Nephron (organoid): ENCODE results near the gene TAAR1.
"Not testable (repeated sequence)": the region's sequence is repeated elsewhere in the genome, so short reads cannot be mapped to it uniquely, and the experiment has no call there.

Experiments
- H3K27ac Mint-ChIP-seq, 3 experiments: 2 replicates each; pipeline ENCODE4 v1.8.0; 2020; ENCODE audit warnings: mixed read lengths in 3 of 3, mild to moderate bottlenecking in 2 of 3, moderate library complexity in 1 of 3
- H3K27me3 Mint-ChIP-seq: 2 replicates; pipeline ENCODE4 v1.8.0; 2021; ENCODE audit warnings: low read depth, mild to moderate bottlenecking, moderate library complexity, mixed read lengths
- H3K36me3 Mint-ChIP-seq: 2 replicates; pipeline ENCODE4 v1.8.0; 2020; ENCODE audit warnings: low read depth, mixed read lengths
- H3K4me1 Mint-ChIP-seq: 2 replicates; pipeline ENCODE4 v1.8.0; 2020; ENCODE audit warnings: mixed read lengths
- H3K4me3 Mint-ChIP-seq, 3 experiments: 2 replicates each; pipeline ENCODE4 v1.8.0; 2020; ENCODE audit warnings: mild to moderate bottlenecking in 3 of 3, mixed read lengths in 3 of 3, moderate library complexity in 2 of 3
- H3K9me3 Mint-ChIP-seq: 2 replicates; pipeline ENCODE4 v1.8.0; 2020; ENCODE audit warnings: mixed read lengths
- TF ChIP-seq, protein P1 (sequence below), 3 experiments: fragments of 200-600 bp; sonication (generic); IDR thresholded peaks; one replicate each; pipeline ENCODE4 v1.5.0; 2021; ENCODE audit warnings: antibody characterized with exemption in 3 of 3; ENCODE audit not compliant: unreplicated experiment in 3 of 3

Gene TAAR1

DNA sequence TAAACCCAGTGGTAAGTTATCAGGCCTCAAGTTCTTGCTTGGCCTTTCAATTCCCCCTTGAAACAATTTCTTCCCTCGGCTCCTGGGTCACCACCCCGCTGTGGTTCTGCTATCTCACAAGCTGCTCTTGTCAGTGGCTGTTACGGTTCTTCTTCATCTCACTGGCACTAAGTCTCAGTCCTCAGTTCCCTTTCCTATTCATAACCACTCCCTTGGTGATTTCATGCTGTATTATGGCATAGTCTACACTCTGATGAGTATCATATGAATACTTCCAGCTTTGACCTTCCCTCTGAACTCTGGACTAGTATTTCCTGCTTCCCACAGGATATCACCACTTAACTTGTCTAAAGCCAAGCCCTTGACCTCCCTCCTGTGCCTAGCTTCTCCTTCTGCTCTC lies 7.9 kb downstream of the TAAR1 start:
- Mint-ChIP-seq H3K27ac (no peak overlapping the region), H3K4me1 (no peaks in the 10 kb centered on the region), H3K27me3 (no peaks in the 10 kb centered on the region), H3K4me3 (no peak overlapping the region), H3K36me3 (no peaks in the 10 kb centered on the region), H3K9me3 (no peaks in the 10 kb centered on the region)
- TF ChIP-seq, protein P1, sequence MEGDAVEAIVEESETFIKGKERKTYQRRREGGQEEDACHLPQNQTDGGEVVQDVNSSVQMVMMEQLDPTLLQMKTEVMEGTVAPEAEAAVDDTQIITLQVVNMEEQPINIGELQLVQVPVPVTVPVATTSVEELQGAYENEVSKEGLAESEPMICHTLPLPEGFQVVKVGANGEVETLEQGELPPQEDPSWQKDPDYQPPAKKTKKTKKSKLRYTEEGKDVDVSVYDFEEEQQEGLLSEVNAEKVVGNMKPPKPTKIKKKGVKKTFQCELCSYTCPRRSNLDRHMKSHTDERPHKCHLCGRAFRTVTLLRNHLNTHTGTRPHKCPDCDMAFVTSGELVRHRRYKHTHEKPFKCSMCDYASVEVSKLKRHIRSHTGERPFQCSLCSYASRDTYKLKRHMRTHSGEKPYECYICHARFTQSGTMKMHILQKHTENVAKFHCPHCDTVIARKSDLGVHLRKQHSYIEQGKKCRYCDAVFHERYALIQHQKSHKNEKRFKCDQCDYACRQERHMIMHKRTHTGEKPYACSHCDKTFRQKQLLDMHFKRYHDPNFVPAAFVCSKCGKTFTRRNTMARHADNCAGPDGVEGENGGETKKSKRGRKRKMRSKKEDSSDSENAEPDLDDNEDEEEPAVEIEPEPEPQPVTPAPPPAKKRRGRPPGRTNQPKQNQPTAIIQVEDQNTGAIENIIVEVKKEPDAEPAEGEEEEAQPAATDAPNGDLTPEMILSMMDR (IDR thresholded peaks at IDR 0.05; ENCODE audit: unreplicated experiment in 3 of 3), result no peak

DNA sequence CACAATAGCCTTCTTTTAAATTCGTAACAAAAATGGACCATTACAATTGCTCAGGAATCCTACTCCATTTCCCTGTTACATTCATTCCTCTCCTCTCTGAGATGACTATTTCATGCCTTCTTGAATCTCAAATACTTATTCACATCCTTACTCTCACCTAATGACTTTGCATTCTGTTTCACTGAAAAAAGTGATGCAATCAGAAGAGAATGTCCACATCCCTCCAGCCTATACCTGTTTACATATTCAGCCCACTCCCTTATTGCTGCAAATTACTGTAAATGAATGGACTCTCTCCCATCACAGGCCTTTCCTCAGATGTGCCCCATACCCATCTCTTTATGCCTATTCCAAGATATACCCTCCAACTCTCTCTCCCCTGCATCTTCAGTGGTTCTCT lies 8.6 kb downstream of the TAAR1 start:
- no peak overlapping the region for H3K4me3 Mint-ChIP-seq

DNA sequence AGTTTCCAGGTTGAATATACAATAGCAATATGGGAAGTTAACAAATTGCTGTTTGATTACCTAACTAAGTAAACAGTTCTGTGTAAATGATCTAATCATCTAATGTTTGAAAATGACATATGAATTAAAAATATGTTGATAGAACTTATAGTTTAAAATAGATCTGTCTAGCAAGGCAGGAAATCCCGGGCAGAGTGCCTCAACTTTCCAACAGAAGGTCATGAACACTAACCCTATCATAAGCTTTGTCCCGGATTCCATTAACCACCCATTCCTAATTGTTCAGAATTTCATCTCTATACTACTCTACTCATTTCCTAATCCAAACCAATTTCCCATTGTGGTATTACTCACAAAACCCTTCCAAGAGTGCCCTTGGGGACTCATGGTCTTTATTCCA lies 10.2 kb downstream of the TAAR1 start:
- Mint-ChIP-seq H3K4me3 (no peak overlapping the region), H3K36me3 (no peaks in the 10 kb centered on the region), H3K4me1 (no peaks in the 10 kb centered on the region), H3K27ac (no peak overlapping the region), H3K9me3 (no peaks in the 10 kb centered on the region), H3K27me3 (no peaks in the 10 kb centered on the region)
- TF ChIP-seq, protein P1 (IDR thresholded peaks at IDR 0.05; ENCODE audit: unreplicated experiment in 3 of 3), result no peak

More for the DNA sequence above, 8.6 kb downstream of the TAAR1 start:
- no peaks in the 10 kb centered on the region for H3K4me1 Mint-ChIP-seq
- no peak overlapping the region for H3K27ac Mint-ChIP-seq
- H3K36me3 Mint-ChIP-seq, result no peaks in the 10 kb centered on the region
- H3K9me3 Mint-ChIP-seq, result no peaks in the 10 kb centered on the region
- TF ChIP-seq, protein P1 (IDR thresholded peaks at IDR 0.05; ENCODE audit: unreplicated experiment in 3 of 3), result no peak
- H3K27me3 Mint-ChIP-seq, result no peaks in the 10 kb centered on the region

DNA sequence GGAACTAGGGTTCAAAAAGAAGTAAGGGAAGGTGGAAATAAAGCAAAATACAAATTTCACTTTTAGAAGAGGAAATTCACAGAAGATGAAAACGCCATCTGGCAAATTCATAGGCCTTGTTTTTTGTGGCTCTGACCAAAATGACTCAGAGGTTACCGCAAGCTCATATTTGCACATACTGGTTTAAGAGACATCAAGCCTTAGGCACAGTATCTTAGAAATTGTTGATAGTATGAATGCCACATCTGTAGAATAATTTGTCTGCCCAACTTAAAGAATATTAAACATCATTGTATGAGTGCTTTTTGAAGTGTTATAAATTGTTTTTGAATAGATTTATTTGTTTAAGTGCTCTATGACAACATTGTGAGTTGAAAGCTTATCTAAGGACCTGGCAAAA lies 10.6 kb downstream of the TAAR1 start:
- Mint-ChIP-seq H3K4me1 (no peaks in the 10 kb centered on the region), H3K36me3 (no peaks in the 10 kb centered on the region), H3K27me3 (no peaks in the 10 kb centered on the region), H3K4me3 (no peak overlapping the region), H3K9me3 (no peaks in the 10 kb centered on the region), H3K27ac (no peak overlapping the region)
- TF ChIP-seq, protein P1 (IDR thresholded peaks at IDR 0.05; ENCODE audit: unreplicated experiment in 3 of 3), result no peak

DNA sequence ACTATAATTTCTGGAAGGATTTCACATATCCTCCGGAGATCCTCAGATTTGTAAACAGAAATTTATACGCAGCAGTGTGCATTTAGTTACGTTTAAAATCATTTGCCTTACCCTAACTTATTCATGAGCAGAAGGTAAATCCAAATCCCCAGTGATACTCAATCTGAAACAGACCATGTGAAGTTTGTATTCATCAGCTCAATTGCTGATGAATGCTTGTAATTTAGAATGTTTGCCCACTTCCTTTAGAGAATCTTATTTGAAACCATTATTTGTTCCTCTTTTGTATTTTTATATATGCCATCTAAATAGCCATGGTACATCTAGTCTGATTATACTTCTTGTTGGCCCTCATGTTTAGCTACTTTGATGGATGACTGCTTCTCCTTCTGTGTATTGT lies 15.4 kb downstream of the TAAR1 start:
- TF ChIP-seq, protein P1 (IDR thresholded peaks at IDR 0.05; ENCODE audit: unreplicated experiment in 3 of 3), result no peak
- Mint-ChIP-seq H3K4me3 (no peak overlapping the region), H3K9me3 (peaks cover 4% of the 10 kb centered on the region), H3K4me1 (no peaks in the 10 kb centered on the region), H3K27me3 (no peaks in the 10 kb centered on the region), H3K27ac (no peak overlapping the region), H3K36me3 (no peaks in the 10 kb centered on the region)

DNA sequence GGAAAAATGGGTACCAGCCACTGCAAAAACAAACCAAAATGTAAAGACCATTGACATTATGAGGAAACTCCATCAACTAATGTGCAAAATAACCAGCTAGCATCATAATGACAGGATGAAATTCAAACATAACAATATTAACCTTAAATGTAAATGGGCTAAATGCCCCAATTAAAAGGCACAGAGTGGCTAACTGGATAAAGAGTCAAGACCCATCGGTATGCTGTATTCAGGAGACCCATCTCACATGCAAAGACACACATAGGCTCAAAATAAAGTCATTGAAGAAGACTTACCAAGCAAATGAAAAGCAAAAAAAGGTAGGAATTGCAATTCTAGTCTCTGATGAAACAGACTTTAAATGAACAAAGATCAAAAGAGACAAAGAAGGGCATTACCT lies 21.8 kb downstream of the TAAR1 start:
- not testable (repeated sequence) for H3K4me3 Mint-ChIP-seq, H3K36me3 Mint-ChIP-seq, H3K27me3 Mint-ChIP-seq, H3K4me1 Mint-ChIP-seq, H3K27ac Mint-ChIP-seq
- H3K9me3 Mint-ChIP-seq, result peaks cover 15% of the 10 kb centered on the region

DNA sequence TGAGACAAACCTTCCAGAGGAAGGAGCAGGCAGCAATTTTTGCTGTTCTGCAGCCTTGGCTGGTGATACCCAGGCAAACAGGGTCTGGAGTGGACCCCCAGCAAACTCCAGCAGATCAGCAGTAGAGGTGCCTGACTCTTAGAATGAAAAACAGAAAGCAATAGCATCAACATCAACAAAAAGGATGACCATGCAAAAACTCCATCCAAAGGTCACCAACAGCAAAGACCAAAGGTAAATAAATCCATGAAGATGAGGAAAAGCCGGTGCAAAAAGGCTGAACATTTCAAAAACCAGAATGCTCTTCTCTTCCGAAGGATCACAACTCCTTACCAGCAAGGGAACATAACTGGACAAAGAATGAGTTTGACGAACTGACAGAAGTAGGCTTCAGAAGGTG lies 23.1 kb downstream of the TAAR1 start:
- peaks cover 15% of the 10 kb centered on the region for H3K9me3 Mint-ChIP-seq
- H3K4me1 Mint-ChIP-seq, H3K27ac Mint-ChIP-seq, H3K36me3 Mint-ChIP-seq, H3K27me3 Mint-ChIP-seq, H3K4me3 Mint-ChIP-seq: not testable (repeated sequence)

DNA sequence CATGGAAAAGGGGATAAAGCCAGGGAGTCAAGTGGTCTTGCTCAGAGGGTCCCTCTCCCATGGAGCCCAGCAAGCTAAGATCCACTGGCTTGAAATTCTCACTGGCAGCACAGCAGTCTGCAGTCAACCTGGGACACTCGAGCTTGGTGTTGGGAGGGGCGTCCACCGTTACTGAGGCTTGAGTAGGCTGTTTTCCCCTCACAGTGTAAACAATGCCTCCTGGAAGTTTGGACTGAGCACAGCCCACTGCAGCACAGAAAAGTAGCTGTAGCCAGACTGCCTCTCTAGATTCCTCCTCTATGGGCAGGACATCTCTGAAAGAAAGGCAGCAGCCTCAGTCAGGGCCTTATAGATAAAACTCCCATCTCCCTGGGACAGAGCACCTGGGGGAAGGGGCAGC lies 23.7 kb downstream of the TAAR1 start:
- H3K9me3 Mint-ChIP-seq, result peaks cover 15% of the 10 kb centered on the region
- H3K4me1 Mint-ChIP-seq, H3K27me3 Mint-ChIP-seq, H3K36me3 Mint-ChIP-seq, H3K4me3 Mint-ChIP-seq, H3K27ac Mint-ChIP-seq: not testable (repeated sequence)
